Measurements from ENCODE around the gene PTX3. TPM values are rescaled to one million over a fixed set of nuclear protein-coding genes. Genes with fewer than 3 reads are reported as not detected.

PTX3 gene
- total RNA-seq, 4 donors from 2014 or later: 12.3 to 727 (median 208) TPM

- DNase-seq (ENCODE audit: low spot score): no peak
- ATAC-seq (ENCODE audit: low FRiP score): no peak
- TF ChIP-seq, protein P1, sequence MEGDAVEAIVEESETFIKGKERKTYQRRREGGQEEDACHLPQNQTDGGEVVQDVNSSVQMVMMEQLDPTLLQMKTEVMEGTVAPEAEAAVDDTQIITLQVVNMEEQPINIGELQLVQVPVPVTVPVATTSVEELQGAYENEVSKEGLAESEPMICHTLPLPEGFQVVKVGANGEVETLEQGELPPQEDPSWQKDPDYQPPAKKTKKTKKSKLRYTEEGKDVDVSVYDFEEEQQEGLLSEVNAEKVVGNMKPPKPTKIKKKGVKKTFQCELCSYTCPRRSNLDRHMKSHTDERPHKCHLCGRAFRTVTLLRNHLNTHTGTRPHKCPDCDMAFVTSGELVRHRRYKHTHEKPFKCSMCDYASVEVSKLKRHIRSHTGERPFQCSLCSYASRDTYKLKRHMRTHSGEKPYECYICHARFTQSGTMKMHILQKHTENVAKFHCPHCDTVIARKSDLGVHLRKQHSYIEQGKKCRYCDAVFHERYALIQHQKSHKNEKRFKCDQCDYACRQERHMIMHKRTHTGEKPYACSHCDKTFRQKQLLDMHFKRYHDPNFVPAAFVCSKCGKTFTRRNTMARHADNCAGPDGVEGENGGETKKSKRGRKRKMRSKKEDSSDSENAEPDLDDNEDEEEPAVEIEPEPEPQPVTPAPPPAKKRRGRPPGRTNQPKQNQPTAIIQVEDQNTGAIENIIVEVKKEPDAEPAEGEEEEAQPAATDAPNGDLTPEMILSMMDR (IDR thresholded peaks at IDR 0.05): no peak
Measured at GRCh38 chr3:157394411-157394810, 42.2 kb upstream of the PTX3 start.

DNA sequence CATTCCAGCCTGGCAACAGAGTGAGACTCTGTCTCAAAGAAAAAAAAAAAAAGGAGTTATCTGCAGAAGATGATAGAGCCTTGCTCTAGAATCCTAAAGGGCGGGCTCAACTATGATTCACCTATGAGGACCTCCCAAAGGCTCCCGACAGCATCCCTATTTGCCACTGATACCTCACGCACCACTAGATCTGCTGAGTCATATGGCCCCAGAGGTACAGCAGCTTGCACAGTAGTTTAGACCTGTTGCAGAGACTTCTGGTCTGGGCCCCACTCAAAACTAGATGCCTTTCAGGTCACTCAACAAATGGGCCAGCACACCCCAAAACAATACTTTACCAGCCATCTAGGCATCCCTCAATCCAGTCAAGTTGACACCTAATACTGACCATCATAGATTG, 38.1 kb upstream of the PTX3 start:
- no peak for DNase-seq (ENCODE audit: low spot score)
- ATAC-seq (ENCODE audit: low FRiP score): no peak
- TF ChIP-seq, protein P1 (IDR thresholded peaks at IDR 0.05): no peak

DNA sequence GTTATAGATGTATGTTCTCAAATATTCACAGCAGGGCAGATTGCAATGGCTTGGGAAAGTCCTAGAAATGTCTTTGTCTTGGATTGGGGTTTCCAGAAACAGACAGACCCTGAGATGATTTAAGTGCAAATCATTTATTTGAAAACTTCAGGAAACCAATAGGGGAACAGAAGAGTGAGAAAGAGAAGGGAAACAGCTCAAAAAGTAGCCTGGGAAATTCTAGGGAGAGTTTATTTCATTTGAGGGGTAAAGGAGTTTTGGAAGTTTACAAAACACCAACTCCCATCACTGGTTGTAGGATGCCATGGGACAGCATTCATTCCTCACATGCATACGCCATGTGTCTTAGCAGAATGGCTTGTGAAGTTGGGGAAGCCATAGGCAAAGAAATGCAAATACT, 32.3 kb upstream of the PTX3 start:
- TF ChIP-seq, protein P1 (IDR thresholded peaks at IDR 0.05): no peak
- ATAC-seq (ENCODE audit: low FRiP score) (no peak), DNase-seq (ENCODE audit: low spot score) (no peak)

- ATAC-seq (ENCODE audit: low FRiP score): no peak
- TF ChIP-seq, protein P1 (IDR thresholded peaks at IDR 0.05): no peak
- DNase-seq (ENCODE audit: low spot score): no peak
Measured at GRCh38 chr3:157405457-157405856, 31.2 kb upstream of the PTX3 start.

GRCh38 chr3:157406394-157406793, 30.3 kb upstream of the PTX3 start:
- DNase-seq (ENCODE audit: low spot score) (no peak), ATAC-seq (ENCODE audit: low FRiP score) (no peak)
- TF ChIP-seq, protein P1 (IDR thresholded peaks at IDR 0.05): no peak

DNA sequence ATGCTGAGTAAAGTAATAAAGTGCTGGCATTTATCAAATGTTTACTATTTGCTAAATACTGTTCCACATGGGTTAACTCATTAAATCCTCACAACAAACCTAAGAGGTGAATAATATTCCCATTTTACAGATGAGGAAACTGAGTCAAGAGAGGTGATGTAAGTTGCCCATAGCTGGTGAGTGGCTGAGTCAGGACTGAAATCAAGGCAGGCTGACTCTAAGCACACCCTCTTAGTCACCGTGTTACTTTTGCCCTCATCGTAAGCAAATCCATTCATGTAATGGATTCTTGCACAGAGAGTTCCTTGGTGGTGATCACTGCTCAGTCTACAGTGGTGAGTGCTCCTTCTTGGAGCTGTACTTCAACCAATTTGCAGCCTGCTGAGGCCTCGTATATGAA, 28.9 kb upstream of the PTX3 start:
- ATAC-seq (ENCODE audit: low FRiP score) (no peak), DNase-seq (ENCODE audit: low spot score) (no peak)
- TF ChIP-seq, protein P1 (IDR thresholded peaks at IDR 0.05): no peak

DNA sequence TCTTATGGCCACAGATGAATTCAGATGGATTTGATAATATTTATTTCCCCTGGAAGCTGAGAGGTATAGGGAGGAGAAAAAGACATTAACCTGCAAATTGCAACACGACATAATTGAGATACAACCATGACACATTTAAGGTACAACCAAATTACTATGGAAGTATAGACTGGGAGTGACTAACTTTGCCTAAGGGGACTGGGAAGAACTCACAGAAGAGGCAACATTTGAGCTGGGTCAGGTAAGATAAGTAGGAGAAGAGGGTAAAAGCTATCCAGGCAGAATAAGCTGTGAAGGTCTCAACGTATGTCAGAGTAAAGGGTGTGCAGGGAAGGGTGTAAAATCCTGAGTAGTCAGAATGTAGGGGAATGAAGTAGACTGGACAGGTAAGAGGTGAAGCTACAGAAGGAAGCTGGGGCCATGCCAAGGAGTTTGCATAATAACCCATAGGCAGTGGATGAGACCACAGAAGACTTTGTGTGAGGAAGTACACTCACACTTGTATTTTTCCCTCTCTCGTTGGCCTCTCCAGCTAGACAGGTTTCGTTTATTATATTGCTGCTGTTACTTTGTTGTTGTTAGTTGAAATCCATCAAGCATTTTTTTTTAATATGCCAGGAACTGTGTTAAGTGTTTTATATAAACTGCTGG, 28.0 kb upstream of the PTX3 start:
- ATAC-seq (ENCODE audit: low FRiP score): no peak
- no peak for DNase-seq (ENCODE audit: low spot score)

More for the DNA sequence above, 28.0 kb upstream of the PTX3 start:
- TF ChIP-seq, protein P1 (IDR thresholded peaks at IDR 0.05): no peak

Data from omental fat pad (tissue), 4 donors.